Upper lobe of left lung (tissue), 4 donors: ENCODE measurements around the gene ZNF385B.

ENCODE experiments used
- CTCF ChIP-seq, 6 experiments: fragments of 450-650 bp in 4 of 6; fragments of 200-600 bp in 2 of 6; sonication (generic) in 2 of 6; IDR thresholded peaks; one replicate each; pipeline ENCODE4 v1.5.1; 2016 to 2019; ENCODE audit warnings: antibody characterized with exemption in 6 of 6
- POLR2A ChIP-seq, 4 donors: fragments of 450-650 bp; IDR thresholded peaks; one replicate each; pipeline ENCODE4 v1.5.1; 2016 to 2017; ENCODE audit warnings: antibody characterized with exemption in 4 of 4, mild to moderate bottlenecking in 2 of 4

- no peak for TF ChIP-seq CTCF (IDR thresholded peaks at IDR 0.05)
- no peak for TF ChIP-seq POLR2A (IDR thresholded peaks at IDR 0.05)
These were observed 434.3 kb downstream of the ZNF385B start for GRCh38 chr2:179427065-179427464.
